Stimulated activated CD4-positive, alpha-beta T cell treated with anti-CD3 and anti-CD28 coated beads, Interleukin-1b, Interleukin-23, amount 100 ng/mL, for 1 hour (primary cell): Measurements from ENCODE around the gene NR1I2.

Source experiments
- DNase-seq, 2 donors: peaks; one replicate each; pipeline ENCODE4 v3.0.0-alpha.2; 2020; ENCODE audit warnings: low read depth in 2 of 2

The NR1I2 gene

DNA sequence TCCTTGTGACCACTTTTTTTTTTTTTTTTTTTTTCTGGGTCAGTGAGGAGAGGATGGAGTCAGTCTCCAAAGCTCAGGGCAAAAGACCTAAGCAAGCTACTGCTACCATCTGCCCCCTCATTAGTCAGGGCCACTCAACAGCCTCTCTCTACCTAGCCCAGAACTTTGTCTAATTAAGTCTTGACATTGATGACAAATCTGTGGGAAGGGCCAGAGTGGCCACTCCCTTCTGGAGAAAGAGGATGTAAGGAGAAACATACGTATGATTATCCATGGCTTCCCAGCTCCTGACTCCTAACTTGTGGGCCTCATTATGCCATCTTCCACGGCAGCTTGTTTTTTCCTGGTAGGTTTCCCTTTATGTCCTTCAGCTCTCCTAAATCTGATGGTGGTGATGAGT lies 37.9 kb downstream of the NR1I2 start:
- DNase-seq, result no peak

GRCh38 chr3:119825820-119826219 lies 43.9 kb downstream of the NR1I2 start:
- no peak for DNase-seq

GRCh38 chr3:119826711-119827608 lies 45.1 kb downstream of the NR1I2 start:
- no peak for DNase-seq

DNA sequence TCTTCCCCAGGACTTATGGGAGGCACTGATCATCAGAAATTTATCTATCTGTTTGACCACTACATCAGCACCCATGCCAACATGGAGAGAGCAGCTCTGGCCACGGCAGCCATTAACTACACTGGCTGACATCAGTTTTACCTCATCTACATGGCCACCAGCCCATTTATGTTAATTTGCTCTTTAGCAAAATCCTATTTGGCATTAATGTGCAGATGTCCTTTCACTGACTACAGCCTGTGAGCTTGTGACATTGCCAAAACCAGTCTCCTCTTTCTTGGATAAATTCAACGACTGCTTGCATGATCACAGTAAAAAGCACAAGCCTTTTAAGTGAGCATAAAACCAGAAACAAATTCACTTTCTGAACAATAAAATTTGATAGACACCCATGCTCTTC lies 47.5 kb downstream of the NR1I2 start:
- no peak for DNase-seq

DNA sequence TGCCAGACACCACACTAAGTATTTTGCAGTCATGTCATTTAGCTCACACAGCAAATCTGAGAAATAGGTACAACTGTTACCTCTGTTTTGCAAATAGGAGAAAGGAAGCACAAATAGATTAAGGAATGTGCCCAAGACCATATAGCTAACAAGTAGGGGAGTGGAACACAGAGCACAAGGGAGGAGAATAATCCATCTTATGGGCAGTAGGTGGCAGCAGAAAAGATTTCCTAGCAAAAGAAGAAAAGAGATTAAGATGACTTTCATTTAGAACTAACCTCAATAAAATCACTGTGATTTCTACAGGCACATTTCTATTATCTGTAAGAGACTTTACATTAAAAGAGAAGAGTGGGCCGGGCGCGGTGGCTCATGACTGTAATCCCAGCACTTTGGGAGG lies 49.1 kb downstream of the NR1I2 start:
- no peak for DNase-seq

DNA sequence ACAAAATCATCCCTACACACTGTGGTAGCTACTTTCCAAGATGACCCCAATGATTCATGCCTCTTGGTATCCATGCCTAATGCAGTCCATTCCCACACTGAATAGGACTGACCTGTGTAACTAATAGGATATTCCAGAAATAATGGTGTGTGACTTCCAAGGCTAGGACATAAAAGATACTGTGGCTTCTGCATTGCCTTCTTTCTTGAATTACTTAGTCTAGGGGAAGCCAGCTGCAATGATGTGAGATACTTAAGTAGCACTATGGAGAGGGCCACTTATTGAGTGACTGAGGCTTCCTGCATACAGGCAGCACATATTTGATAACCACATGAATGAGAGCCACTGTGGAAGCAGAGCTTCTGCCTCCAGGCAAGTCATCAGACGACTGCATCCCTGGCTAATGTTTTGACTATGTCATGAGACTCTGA lies 50.1 kb downstream of the NR1I2 start:
- no peak for DNase-seq

GRCh38 chr3:119834754-119835370 lies 53.0 kb downstream of the NR1I2 start:
- DNase-seq, result no peak

GRCh38 chr3:119835556-119835955 lies 53.7 kb downstream of the NR1I2 start:
- DNase-seq, result no peak

- DNase-seq, result no peak
These were observed 60.0 kb downstream of the NR1I2 start for GRCh38 chr3:119841808-119842471.

DNA sequence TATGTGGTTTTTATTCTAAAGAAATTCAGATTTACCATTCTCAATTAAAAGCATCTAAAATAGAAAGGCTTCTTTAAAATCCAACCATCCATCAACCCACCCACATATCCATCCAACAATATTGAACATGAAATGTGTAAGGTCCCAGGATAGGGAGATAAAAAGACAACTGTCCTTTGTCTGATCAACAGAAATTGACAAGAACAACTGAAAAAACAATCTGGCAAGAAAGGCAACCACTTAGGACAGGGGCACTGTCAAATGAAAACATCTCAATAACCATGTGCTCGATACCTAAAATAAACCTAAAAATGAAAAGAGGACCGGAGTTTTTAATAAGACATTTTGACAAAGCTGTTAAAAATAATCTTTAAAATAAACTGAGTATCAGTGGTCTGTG lies 67.2 kb downstream of the NR1I2 start:
- DNase-seq, result no peak

DNA sequence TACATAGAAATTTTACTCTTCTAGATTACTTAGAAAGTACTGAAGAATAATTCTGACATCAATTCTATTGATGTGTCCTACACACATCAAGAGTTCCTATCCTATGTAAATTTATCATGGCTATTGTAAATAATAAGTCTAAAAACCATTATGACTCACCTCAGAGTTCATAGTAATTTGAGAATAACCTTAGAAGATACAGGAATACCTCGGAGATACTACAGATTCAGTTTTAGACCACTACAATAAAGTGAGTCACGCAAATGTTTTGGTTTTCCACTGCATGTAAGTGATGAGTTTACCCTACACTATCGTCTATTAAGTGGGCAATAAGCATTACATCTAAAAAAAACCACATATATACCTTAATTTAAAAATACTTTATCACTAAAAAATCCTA lies 74.8 kb downstream of the NR1I2 start:
- DNase-seq, result no peak

GRCh38 chr3:119858957-119859356 lies 77.1 kb downstream of the NR1I2 start:
- no peak for DNase-seq

DNA sequence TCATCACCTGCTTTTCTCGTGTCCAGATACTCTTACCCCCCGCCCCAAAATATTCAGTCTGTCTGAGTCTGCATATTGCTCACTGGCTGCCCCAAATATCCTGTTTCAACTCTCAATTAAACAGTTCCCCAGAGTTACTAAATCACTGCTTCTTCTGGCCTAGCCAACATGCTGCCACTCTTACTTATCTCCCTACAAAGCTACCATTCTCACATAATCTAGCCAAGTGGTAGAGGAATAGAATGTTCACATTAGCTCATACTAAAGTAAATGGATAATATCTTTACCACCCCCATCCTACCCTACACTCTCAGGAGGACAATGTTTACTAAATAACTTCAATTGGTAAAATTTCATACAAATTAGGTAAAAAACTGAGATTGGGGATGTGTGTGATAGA lies 77.8 kb downstream of the NR1I2 start:
- DNase-seq, result no peak

DNA sequence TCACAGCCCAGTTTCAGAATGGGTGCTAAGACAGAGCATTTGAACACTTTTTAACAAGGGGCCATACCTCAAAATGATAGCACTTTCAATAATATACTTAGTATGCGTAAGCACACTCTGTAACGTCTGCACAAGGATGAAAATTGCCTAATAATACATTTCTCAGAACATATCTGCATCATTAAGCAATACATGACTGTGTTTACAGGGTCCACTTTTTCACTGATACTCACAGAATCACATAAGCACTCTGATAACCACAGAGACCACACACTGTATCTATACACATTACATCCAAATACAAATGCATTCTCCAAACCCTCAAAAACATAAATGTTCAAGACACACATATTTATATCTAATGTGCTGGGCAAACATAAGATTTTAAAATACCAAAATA lies 79.8 kb downstream of the NR1I2 start:
- DNase-seq, result no peak

- no peak for DNase-seq
These were observed 80.7 kb downstream of the NR1I2 start for GRCh38 chr3:119862616-119863015.

DNA sequence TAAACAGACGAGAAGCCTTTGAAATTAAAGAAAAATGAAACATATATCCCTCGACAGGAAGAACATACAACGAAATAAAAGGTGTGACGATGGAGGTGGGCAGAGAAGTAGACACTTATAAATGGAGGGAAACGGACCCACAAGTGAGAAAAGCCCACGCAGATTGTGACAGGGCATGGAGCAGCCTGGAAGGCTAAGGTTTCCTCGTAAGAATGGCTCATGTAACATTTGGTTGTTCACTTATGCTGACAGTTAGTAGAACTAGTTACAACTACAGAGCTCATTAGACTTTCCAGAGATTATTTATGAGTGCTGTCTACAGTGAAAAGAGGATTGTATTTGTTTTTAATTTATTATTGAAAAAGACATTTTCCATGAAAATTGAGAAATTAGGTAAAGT lies 82.6 kb downstream of the NR1I2 start:
- DNase-seq, result no peak
